CD14-positive monocyte (primary cell): ENCODE measurements around the gene CDIPT. TPM values are rescaled to one million over a fixed set of nuclear protein-coding genes. Genes with fewer than 3 reads are reported as not detected.
A peak's percentile ranks its signal among the peaks of the same experiment; 100 is the strongest.

Source experiments
- DNase-seq, 3 donors: peaks; one replicate each; pipeline ENCODE4 v3.0.0-alpha.2; 2011 to 2022
- H2AFZ ChIP-seq: 2 replicates; pipeline ENCODE4 v1.6.0; 2012; ENCODE audit warnings: mild to moderate bottlenecking, low read depth, low read length, inconsistent platforms; ENCODE audit not compliant: insufficient read depth, poor library complexity, severe bottlenecking
- H3K27ac ChIP-seq, 2 donors: 1 replicate in 1 of 2; 2 replicates in 1 of 2; pipeline ENCODE4 v1.5.1; 2012 to 2013; ENCODE audit warnings: low read length in 2 of 2, control low read depth in 1 of 2, inconsistent platforms in 1 of 2, low read depth in 1 of 2, mild to moderate bottlenecking in 1 of 2
- H3K27me3 ChIP-seq, 2 donors: one replicate each; pipeline versions ENCODE4 v1.6.0 to v1.6.1; 2011 to 2013; ENCODE audit warnings: low read length in 2 of 2; ENCODE audit not compliant: control insufficient read depth in 2 of 2, insufficient read depth in 2 of 2
- H3K36me3 ChIP-seq, 2 donors: replicated peaks in 1 of 2; 1 replicate in 1 of 2; 2 replicates in 1 of 2; pipeline versions ENCODE4 v1.5.1 to v1.6.1; 2012 to 2013; ENCODE audit warnings: low read length in 2 of 2, control low read depth in 1 of 2, inconsistent platforms in 1 of 2, mild to moderate bottlenecking in 1 of 2; ENCODE audit not compliant: insufficient read depth in 2 of 2, control insufficient read depth in 1 of 2
- H3K4me1 ChIP-seq, 2 donors: 1 replicate in 1 of 2; 2 replicates in 1 of 2; pipeline versions ENCODE4 v1.5.1 to v1.6.1; 2012 to 2013; ENCODE audit warnings: low read length in 2 of 2, control low read depth in 1 of 2, inconsistent platforms in 1 of 2, mild to moderate bottlenecking in 1 of 2, moderate library complexity in 1 of 2; ENCODE audit not compliant: insufficient read depth in 2 of 2, control insufficient read depth in 1 of 2
- H3K4me2 ChIP-seq: replicated peaks from 2 replicates; pipeline ENCODE3; 2012; ENCODE audit warnings: low read length, moderate library complexity, mild to moderate bottlenecking; ENCODE audit not compliant: poor library complexity, severe bottlenecking; ENCODE audit errors: extremely low read depth
- H3K4me3 ChIP-seq, 3 experiments: fragments of 200-600 bp in 1 of 3; sonication (generic) in 1 of 3; replicated peaks in 1 of 3; 1 replicate in 2 of 3; 2 replicates in 1 of 3; pipeline ENCODE4 v1.5.1; 2011 to 2013; ENCODE audit warnings: low read length in 3 of 3, mild to moderate bottlenecking in 3 of 3, control low read depth in 2 of 3, low read depth in 2 of 3, inconsistent platforms in 1 of 3, moderate library complexity in 1 of 3
- H3K79me2 ChIP-seq: 2 replicates; pipeline ENCODE4 v1.6.0; 2012; ENCODE audit warnings: mild to moderate bottlenecking, control low read depth, inconsistent platforms, low read length, moderate library complexity; ENCODE audit not compliant: insufficient read depth
- H3K9ac ChIP-seq: 2 replicates; pipeline ENCODE4 v1.6.0; 2017; ENCODE audit warnings: low read length, mild to moderate bottlenecking; ENCODE audit not compliant: insufficient read depth, poor library complexity, severe bottlenecking
- H3K9me3 ChIP-seq, 2 donors: replicated peaks in 1 of 2; 1 replicate in 1 of 2; 2 replicates in 1 of 2; pipeline versions ENCODE4 v1.5.1 to v1.6.1; 2012 to 2013; ENCODE audit warnings: low read length in 2 of 2, control low read depth in 1 of 2; ENCODE audit not compliant: control insufficient read depth in 1 of 2, insufficient read depth in 1 of 2
- H4K20me1 ChIP-seq: 2 replicates; pipeline ENCODE4 v1.6.0; 2012; ENCODE audit warnings: mild to moderate bottlenecking, low read length, control low read depth, moderate library complexity; ENCODE audit not compliant: insufficient read depth
- H3K27ac Mint-ChIP-seq, 7 donors: one replicate each; pipeline ENCODE4 v1.8.0; 2020; ENCODE audit warnings: mild to moderate bottlenecking in 7 of 7, mixed read lengths in 7 of 7, moderate library complexity in 6 of 7, inconsistent platforms in 2 of 7
- H3K27me3 Mint-ChIP-seq, 3 donors: one replicate each; pipeline ENCODE4 v1.8.0; 2021 to 2022; ENCODE audit warnings: low read depth in 3 of 3, mild to moderate bottlenecking in 3 of 3, mixed read lengths in 3 of 3, moderate library complexity in 3 of 3, inconsistent platforms in 1 of 3
- H3K36me3 Mint-ChIP-seq, 2 donors: one replicate each; pipeline ENCODE4 v1.8.0; 2020; ENCODE audit warnings: mixed read lengths in 2 of 2, inconsistent platforms in 1 of 2, mild to moderate bottlenecking in 1 of 2
- H3K4me1 Mint-ChIP-seq: one replicate; pipeline ENCODE4 v1.8.0; 2020; ENCODE audit warnings: mild to moderate bottlenecking, mixed read lengths
- H3K4me3 Mint-ChIP-seq, 2 donors: one replicate each; pipeline ENCODE4 v1.8.0; 2020; ENCODE audit warnings: mild to moderate bottlenecking in 2 of 2, mixed read lengths in 2 of 2, moderate library complexity in 1 of 2
- H3K9me3 Mint-ChIP-seq, 7 donors: one replicate each; pipeline ENCODE4 v1.8.0; 2020 to 2022; ENCODE audit warnings: mixed read lengths in 7 of 7, mild to moderate bottlenecking in 6 of 7, moderate library complexity in 6 of 7, inconsistent platforms in 2 of 7
- WGBS: methylation state at CpG from one replicate; pipeline ENCODE4 v1.1.5; 2013; ENCODE audit warnings: missing lambda C conversion rate; ENCODE audit not compliant: insufficient coverage; 5-methylcytosine and 5-hydroxymethylcytosine counted together
- intact Hi-C, 2 donors: fragments of 100-400 bp; cut with micrococcal nuclease; formaldehyde crosslinking; loops; one replicate each; pipeline versions ENCODE4 v1.15.0 to v1.15.1; 2023
- polyA plus RNA-seq, 3 donors: library from polyadenylated mRNA; depleted of rRNA in 1 of 3; unstranded in 2 of 3; stranded (reverse) in 1 of 3; fragments of 300-500 nt in 2 of 3; fragments of >200 nt in 1 of 3; fragmentation: Illumina TruSeq in 2 of 3; gene quantifications; 1 replicate in 2 of 3; 2 replicates in 1 of 3; pipeline ENCODE4 v1.2.3, GENCODE V29; 2012 to 2021
- TF ChIP-seq, protein P1 (sequence below): fragments of 200-600 bp; IDR thresholded peaks from one replicate; pipeline ENCODE4 v1.8.0; 2022; ENCODE audit warnings: antibody characterized with exemption, mild to moderate bottlenecking

CDIPT gene
- polyA plus RNA-seq, 3 donors = 67.2 to 98.8 (median 93.5) TPM

DNA sequence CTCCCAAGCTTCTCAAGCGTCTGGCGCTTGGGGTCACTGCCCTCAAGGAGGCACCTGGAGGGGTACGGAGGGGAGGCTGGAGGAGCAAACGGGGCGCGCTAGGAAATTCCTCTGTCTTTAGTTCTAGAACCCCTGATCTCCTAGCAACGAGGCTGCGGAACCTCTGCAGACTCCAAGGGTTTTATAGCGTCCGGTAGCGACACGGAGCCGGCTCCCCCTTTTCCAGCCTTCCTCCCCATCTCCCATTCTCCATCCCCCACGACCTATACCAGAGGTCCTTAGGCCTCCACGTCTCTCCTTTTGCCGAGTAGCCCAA is 601 bp upstream of the CDIPT start:
- Mint-ChIP-seq H3K4me3 (peak overlapping the region in 1 of 2 donors; percentile 51), H3K27me3 (peaks cover 0 to 14% (median 0%) of the 10 kb centered on the region in 3 donors), H3K36me3 (peaks cover 26 to 28% of the 10 kb centered on the region in 2 donors), H3K27ac (peak overlapping the region; percentile 93 to 100 (median 100)), H3K9me3 (peaks cover 0 to 2% (median 0%) of the 10 kb centered on the region in 7 donors), H3K4me1 (peaks cover 23% of the 10 kb centered on the region)
- Histone ChIP-seq H3K79me2 (peaks cover 23% of the 10 kb centered on the region), H3K4me1 (peaks cover 13 to 24% of the 10 kb centered on the region in 2 donors), H3K27ac (peak overlapping the region; percentile 65 to 100), H3K4me3 (peak overlapping the region in 1 of 3 experiments; percentile 98), H3K4me2 (peak overlapping the region; percentile 83), H4K20me1 (peaks cover 20% of the 10 kb centered on the region), H2AFZ (peak overlapping the region; percentile 94), H3K9me3 (no peaks in the 10 kb centered on the region), H3K36me3 (peaks cover 27% of the 10 kb centered on the region in 2 donors), H3K27me3 (no peaks in the 10 kb centered on the region), H3K9ac (peak overlapping the region; percentile 89)
- DNase-seq = no peak
- TF ChIP-seq, protein P1, sequence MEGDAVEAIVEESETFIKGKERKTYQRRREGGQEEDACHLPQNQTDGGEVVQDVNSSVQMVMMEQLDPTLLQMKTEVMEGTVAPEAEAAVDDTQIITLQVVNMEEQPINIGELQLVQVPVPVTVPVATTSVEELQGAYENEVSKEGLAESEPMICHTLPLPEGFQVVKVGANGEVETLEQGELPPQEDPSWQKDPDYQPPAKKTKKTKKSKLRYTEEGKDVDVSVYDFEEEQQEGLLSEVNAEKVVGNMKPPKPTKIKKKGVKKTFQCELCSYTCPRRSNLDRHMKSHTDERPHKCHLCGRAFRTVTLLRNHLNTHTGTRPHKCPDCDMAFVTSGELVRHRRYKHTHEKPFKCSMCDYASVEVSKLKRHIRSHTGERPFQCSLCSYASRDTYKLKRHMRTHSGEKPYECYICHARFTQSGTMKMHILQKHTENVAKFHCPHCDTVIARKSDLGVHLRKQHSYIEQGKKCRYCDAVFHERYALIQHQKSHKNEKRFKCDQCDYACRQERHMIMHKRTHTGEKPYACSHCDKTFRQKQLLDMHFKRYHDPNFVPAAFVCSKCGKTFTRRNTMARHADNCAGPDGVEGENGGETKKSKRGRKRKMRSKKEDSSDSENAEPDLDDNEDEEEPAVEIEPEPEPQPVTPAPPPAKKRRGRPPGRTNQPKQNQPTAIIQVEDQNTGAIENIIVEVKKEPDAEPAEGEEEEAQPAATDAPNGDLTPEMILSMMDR = peak; percentile 11
- intact Hi-C loops = loop anchor here (2.0 to 10.0 kb wide), 5 partner anchors 41 to 111 kb away; partner anchors contain the start of genes KCTD13 (in 1 of the 2), MVP (in 1 of the 2), PAGR1 (in 1 of the 2) and TAOK2 (in 1 of the 2)
- 34% methylated on average over 4 of the region's 16 CpGs for WGBS

DNA sequence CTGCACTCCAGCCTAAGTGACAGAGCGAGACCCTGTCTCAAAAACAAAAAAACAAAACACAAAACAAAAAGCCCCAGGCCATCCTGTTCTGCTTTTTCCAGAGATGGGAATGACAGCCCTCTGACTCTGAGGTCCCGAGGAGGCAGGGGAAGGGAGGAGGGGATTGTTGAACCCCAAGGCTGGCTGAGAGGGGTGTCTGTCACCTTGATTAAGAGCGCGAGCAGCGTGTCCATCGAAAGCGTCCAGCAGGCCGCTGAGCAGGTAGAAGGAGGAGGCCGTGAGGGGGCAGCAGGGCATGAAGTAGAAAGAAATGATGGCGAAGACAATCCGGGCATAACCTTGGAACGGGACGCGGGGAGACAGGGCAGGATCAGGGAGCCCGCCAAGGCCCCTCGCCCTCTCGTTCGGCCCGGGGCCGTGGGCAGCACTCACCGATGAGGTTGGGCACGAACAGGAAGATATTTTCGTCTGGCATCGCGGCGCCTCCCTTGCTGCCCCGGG is 593 bp downstream of the CDIPT start:
- no peak for DNase-seq
- Mint-ChIP-seq H3K9me3 (peaks cover 0 to 2% (median 0%) of the 10 kb centered on the region in 7 donors), H3K4me3 (peak overlapping the region; percentile 94 to 98)

More for the DNA sequence above, 593 bp downstream of the CDIPT start:
- TF ChIP-seq, protein P1 = no peak
- peaks cover 31 to 40% of the 10 kb centered on the region in 2 donors for H3K36me3 Mint-ChIP-seq
- WGBS = 0% methylated on average over 26 of the region's 27 CpGs
- peaks cover 13 to 24% of the 10 kb centered on the region in 2 donors for H3K4me1 ChIP-seq
- H3K4me1 Mint-ChIP-seq = peaks cover 23% of the 10 kb centered on the region
- peak overlapping the region; percentile 78 to 99 (median 87) for H3K27ac Mint-ChIP-seq
- H3K27me3 ChIP-seq = no peaks in the 10 kb centered on the region
- H4K20me1 ChIP-seq = peaks cover 23% of the 10 kb centered on the region
- peak overlapping the region; percentile 94 for H2AFZ ChIP-seq
- H3K4me2 ChIP-seq = peak overlapping the region; percentile 83
- peak overlapping the region in 1 of 2 donors; percentile 100 for H3K27ac ChIP-seq
- no peaks in the 10 kb centered on the region for H3K9me3 ChIP-seq
- peak overlapping the region; percentile 66 to 98 (median 75) for H3K4me3 ChIP-seq
- peak overlapping the region; percentile 89 for H3K9ac ChIP-seq
- peaks cover 0 to 11% (median 0%) of the 10 kb centered on the region in 3 donors for H3K27me3 Mint-ChIP-seq
- peaks cover 23% of the 10 kb centered on the region for H3K79me2 ChIP-seq
- peaks cover 30 to 34% of the 10 kb centered on the region in 2 donors for H3K36me3 ChIP-seq
- intact Hi-C loops = loop anchor here (2.0 to 10.0 kb wide), 5 partner anchors 40 to 112 kb away; partner anchors contain the start of genes KCTD13 (in 1 of the 2), MVP (in 1 of the 2), PAGR1 (in 1 of the 2) and TAOK2 (in 1 of the 2)
